Activated B cell treated with CpG ODN at 0.5 μM for 24 hours (primary cell): ENCODE results near the gene KCNJ9. TPM values are rescaled to one million over a fixed set of nuclear protein-coding genes. Genes with fewer than 3 reads are reported as not detected.

Experiments
- ATAC-seq: fragments of 200-7000 bp; cut with Tn5 transposase; one replicate; pipeline ENCODE4 v1.10.0; 2021; ENCODE audit warnings: low read depth, mild to moderate bottlenecking, moderate library complexity
- CTCF ChIA-PET: fragments of 350-600 bp; sonication (Branson Sonifier 250); formaldehyde crosslinking; loops from one replicate; lab custom pipeline; 2021; ENCODE audit warnings: antibody characterized with exemption; lab: Charles Lee
- POLR2A ChIA-PET: fragments of 350-600 bp; sonication (Branson Sonifier 250); formaldehyde crosslinking; loops from one replicate; lab custom pipeline; 2021; ENCODE audit warnings: antibody characterized with exemption; lab: Charles Lee
- DNase-seq: peaks from one replicate; pipeline ENCODE4 v3.0.0; 2022
- H3K27ac Mint-ChIP-seq: one replicate; pipeline ENCODE4 v1.8.0; 2020; ENCODE audit warnings: mixed read lengths
- H3K27me3 Mint-ChIP-seq: one replicate; pipeline ENCODE4 v1.8.0; 2021; ENCODE audit warnings: mixed read lengths
- H3K36me3 Mint-ChIP-seq: one replicate; pipeline ENCODE4 v1.8.0; 2021; ENCODE audit warnings: low read depth, mixed read lengths
- H3K4me1 Mint-ChIP-seq: one replicate; pipeline ENCODE4 v1.8.0; 2021; ENCODE audit warnings: mixed read lengths
- H3K4me3 Mint-ChIP-seq: one replicate; pipeline ENCODE4 v1.8.0; 2020; ENCODE audit warnings: mild to moderate bottlenecking, mixed read lengths
- H3K9me3 Mint-ChIP-seq: one replicate; pipeline ENCODE4 v1.8.0; 2020; ENCODE audit warnings: mixed read lengths
- intact Hi-C: fragments of 100-400 bp; cut with micrococcal nuclease; formaldehyde crosslinking; loops from one replicate; pipeline ENCODE4 v1.15.1; 2024
- total RNA-seq: library from RNA; stranded (reverse); gene quantifications from 2 replicates; pipeline ENCODE4 v1.2.3, GENCODE V29; 2022
- TF ChIP-seq, protein P1 (sequence below): fragments of 200-600 bp; IDR thresholded peaks from one replicate; pipeline ENCODE4 v1.8.0; 2022; ENCODE audit warnings: antibody characterized with exemption, mild to moderate bottlenecking

Gene KCNJ9
- total RNA-seq, 1 donor from 2014 or later, result not detected

DNA sequence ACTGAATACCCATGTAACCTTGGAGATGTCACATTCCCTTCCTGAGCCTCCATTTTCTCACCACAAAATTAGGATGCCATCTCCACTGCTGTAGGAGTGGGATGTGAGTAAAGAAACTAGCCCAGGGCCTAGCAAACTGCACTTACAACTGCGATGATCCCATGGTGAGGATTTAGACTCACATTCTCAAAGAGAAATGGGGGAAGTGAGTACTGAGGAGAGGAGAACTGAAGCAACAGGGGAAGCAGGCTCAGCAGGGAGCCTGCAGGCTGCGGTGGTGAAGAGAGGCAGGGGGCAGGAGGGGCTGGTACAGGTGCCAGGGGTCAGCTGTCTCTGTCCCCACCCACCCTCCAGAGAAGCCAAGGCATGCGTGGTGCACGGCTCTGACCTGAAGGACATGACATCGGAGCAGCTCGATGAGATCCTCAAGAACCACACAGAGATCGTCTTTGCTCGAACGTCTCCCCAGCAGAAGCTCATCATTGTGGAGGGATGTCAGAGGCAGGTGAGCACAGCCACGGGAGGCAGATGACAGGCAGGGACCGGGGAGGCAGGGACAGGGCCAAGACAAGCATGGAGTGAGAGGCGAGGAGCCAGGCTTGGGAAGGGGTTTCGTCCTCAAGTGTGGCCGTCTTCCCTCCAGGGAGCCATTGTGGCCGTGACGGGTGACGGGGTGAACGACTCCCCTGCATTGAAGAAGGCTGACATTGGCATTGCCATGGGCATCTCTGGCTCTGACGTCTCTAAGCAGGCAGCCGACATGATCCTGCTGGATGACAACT is 53.6 kb downstream of the KCNJ9 start:
- peaks cover 15% of the 10 kb centered on the region for H3K27me3 Mint-ChIP-seq

DNA sequence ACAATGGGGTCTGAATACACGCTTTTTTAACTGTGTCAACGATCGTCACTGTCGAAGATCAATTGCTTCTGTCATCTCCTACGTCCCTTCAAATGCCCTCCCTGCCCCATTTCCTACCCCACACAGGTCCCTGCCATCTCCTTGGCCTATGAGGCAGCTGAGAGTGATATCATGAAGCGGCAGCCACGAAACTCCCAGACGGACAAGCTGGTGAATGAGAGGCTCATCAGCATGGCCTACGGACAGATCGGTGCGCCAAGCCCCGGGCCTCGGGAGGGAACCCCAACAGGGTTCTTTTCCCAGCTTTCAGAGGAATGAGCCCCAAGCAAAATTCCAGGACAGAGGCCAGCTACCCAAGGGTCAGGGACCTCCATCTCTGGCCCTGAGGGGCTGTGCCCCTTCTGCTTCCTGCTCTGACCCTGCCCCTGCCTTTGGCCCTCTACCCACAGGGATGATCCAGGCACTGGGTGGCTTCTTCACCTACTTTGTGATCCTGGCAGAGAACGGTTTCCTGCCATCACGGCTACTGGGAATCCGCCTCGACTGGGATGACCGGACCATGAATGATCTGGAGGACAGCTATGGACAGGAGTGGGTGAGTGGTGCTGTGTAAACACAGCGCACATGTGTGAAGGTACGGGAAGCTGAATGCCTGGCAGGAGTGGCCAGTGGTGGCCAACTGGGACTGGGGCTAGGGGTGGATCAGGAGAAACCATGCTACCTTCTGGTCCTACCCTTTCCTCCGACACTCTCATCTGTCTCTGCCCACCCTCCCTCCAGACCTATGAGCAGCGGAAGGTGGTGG is 55.0 kb downstream of the KCNJ9 start:
- intact Hi-C loops, result no loop called here
- no peaks in the 10 kb centered on the region for H3K4me1 Mint-ChIP-seq
- CTCF ChIA-PET, result no interaction called here
- H3K27me3 Mint-ChIP-seq, result peaks cover 21% of the 10 kb centered on the region
- no peaks in the 10 kb centered on the region for H3K36me3 Mint-ChIP-seq
- ATAC-seq, result no peak
- H3K4me3 Mint-ChIP-seq, result no peak overlapping the region
- DNase-seq, result no peak
- no peak overlapping the region for H3K27ac Mint-ChIP-seq
- TF ChIP-seq, protein P1, sequence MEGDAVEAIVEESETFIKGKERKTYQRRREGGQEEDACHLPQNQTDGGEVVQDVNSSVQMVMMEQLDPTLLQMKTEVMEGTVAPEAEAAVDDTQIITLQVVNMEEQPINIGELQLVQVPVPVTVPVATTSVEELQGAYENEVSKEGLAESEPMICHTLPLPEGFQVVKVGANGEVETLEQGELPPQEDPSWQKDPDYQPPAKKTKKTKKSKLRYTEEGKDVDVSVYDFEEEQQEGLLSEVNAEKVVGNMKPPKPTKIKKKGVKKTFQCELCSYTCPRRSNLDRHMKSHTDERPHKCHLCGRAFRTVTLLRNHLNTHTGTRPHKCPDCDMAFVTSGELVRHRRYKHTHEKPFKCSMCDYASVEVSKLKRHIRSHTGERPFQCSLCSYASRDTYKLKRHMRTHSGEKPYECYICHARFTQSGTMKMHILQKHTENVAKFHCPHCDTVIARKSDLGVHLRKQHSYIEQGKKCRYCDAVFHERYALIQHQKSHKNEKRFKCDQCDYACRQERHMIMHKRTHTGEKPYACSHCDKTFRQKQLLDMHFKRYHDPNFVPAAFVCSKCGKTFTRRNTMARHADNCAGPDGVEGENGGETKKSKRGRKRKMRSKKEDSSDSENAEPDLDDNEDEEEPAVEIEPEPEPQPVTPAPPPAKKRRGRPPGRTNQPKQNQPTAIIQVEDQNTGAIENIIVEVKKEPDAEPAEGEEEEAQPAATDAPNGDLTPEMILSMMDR, result no peak
- POLR2A ChIA-PET, result no interaction called here
- H3K9me3 Mint-ChIP-seq, result no peaks in the 10 kb centered on the region

More for the DNA sequence above, 53.6 kb downstream of the KCNJ9 start:
- H3K36me3 Mint-ChIP-seq, result no peaks in the 10 kb centered on the region
- H3K4me3 Mint-ChIP-seq, result no peak overlapping the region
- no peaks in the 10 kb centered on the region for H3K9me3 Mint-ChIP-seq
- intact Hi-C loops, result no loop called here
- no peaks in the 10 kb centered on the region for H3K4me1 Mint-ChIP-seq
- DNase-seq, result no peak
- ChIA-PET POLR2A (no interaction called here), CTCF (no interaction called here)
- no peak for ATAC-seq
- TF ChIP-seq, protein P1, result no peak
- H3K27ac Mint-ChIP-seq, result no peak overlapping the region

DNA sequence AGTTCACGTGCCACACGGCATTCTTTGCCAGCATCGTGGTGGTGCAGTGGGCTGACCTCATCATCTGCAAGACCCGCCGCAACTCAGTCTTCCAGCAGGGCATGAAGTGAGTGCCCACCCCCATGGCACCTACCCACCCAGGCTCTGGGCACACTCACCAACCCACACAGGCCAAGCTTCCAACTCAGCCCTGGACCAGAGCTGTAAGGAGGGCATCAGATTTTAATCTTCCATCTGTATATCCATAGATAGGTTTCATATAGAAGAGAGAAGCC is 55.5 kb downstream of the KCNJ9 start:
- ATAC-seq, result no peak
- Mint-ChIP-seq H3K4me3 (no peak overlapping the region), H3K27me3 (peaks cover 24% of the 10 kb centered on the region), H3K27ac (no peak overlapping the region), H3K9me3 (no peaks in the 10 kb centered on the region), H3K4me1 (no peaks in the 10 kb centered on the region), H3K36me3 (no peaks in the 10 kb centered on the region)
- no peak for DNase-seq
- intact Hi-C loops, result no loop called here
- TF ChIP-seq, protein P1, result no peak
- CTCF ChIA-PET, result no interaction called here
- POLR2A ChIA-PET, result no interaction called here

DNA sequence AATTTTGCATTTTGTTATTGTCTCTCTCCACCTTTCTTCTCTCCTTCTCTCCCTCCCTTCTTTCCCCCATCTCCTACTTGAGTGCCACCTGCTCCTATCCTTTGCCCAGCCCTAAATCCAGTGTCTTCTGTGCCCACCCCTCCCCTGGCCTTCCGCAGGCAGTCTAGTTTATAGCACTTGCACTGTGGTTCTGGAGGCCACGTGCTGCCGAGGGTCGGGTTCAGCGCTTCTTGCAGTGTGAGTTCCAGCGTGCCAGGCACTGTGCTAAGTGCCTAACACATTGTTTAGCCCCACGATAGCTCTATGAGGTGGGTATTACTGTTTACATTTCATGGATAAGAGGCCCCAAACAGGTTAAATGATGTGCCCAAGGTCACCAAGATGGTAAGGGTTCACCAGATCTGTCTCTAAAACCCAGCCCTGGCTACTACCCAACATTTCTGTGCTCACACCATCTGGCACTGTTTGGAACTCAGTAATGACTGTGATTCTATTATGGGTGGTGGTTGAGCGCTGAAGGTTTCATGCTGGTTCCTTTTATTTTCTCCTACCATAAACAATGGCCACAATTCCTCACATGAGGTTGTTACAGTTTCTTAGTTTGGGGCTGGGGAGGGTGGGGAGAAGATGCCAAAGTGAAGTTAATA is 56.0 kb downstream of the KCNJ9 start:
- Mint-ChIP-seq H3K36me3 (no peaks in the 10 kb centered on the region), H3K4me3 (no peak overlapping the region), H3K9me3 (no peaks in the 10 kb centered on the region), H3K27ac (no peak overlapping the region), H3K4me1 (no peaks in the 10 kb centered on the region), H3K27me3 (peaks cover 27% of the 10 kb centered on the region)
- TF ChIP-seq, protein P1, result no peak
- intact Hi-C loops, result no loop called here
- ChIA-PET CTCF (no interaction called here), POLR2A (no interaction called here)
- ATAC-seq, result no peak
- no peak for DNase-seq

DNA sequence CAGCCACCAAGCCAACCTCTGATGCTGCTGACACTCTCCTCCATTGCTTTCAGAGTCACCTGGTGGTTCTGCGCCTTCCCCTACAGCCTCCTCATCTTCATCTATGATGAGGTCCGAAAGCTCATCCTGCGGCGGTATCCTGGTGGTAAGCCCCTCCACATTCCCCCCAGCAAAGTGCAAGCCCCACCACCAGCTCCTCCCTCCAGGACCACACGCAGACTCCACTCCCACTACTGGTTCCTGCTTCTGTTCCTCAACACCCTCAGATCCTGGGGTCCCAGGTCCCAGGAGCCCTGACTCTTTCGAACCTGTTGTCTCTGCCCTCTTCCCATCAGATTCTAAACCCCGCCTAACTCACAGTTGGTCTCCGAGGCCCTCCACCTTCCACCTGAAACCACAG is 58.5 kb downstream of the KCNJ9 start:
- CTCF ChIA-PET, result no interaction called here

More for the DNA sequence above, 58.5 kb downstream of the KCNJ9 start:
- ATAC-seq (no peak), DNase-seq (no peak)
- Mint-ChIP-seq H3K27me3 (peaks cover 31% of the 10 kb centered on the region), H3K9me3 (no peaks in the 10 kb centered on the region), H3K4me3 (no peak overlapping the region), H3K4me1 (no peaks in the 10 kb centered on the region), H3K27ac (no peak overlapping the region), H3K36me3 (no peaks in the 10 kb centered on the region)
- TF ChIP-seq, protein P1, result no peak
- POLR2A ChIA-PET, result no interaction called here
- intact Hi-C loops, result no loop called here
